AML-193 (cell line): ENCODE results near the gene RASGEF1C.
A peak's percentile ranks its signal among the peaks of the same experiment; 100 is the strongest.

Source experiments
- DNase-seq, 2 experiments: peaks; one replicate each; lab custom pipeline; 2025; lab: John Stamatoyannopoulos, UW

RASGEF1C gene

DNA sequence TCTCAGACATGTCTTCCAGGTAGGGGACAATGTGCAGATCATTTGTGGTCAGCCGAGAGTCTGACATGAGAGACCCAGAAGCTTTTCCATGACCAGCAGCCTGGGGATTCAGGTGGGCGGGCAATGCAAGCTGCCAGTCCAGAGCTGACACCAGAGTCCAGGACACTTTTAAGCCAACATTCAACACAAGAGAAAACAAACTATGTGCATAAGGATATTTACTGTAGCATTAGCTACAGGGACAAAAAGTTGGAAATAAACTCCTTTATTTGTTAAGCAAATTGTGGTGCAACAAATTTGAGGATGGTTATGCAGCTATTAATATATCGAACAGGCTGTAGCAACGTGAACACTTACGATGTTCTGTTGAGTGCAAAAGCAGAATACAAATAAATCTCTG lies 127.5 kb downstream of the RASGEF1C start:
- DNase-seq, result no peak

GRCh38 chr5:180080486-180081280 lies 128.3 kb downstream of the RASGEF1C start:
- DNase-seq, result no peak

- no peak for DNase-seq
Measured at GRCh38 chr5:180079702-180080466, 129.1 kb downstream of the RASGEF1C start.

GRCh38 chr5:180078348-180078747 lies 130.7 kb downstream of the RASGEF1C start:
- no peak for DNase-seq

GRCh38 chr5:180077594-180078284 lies 131.3 kb downstream of the RASGEF1C start:
- DNase-seq, result no peak

DNA sequence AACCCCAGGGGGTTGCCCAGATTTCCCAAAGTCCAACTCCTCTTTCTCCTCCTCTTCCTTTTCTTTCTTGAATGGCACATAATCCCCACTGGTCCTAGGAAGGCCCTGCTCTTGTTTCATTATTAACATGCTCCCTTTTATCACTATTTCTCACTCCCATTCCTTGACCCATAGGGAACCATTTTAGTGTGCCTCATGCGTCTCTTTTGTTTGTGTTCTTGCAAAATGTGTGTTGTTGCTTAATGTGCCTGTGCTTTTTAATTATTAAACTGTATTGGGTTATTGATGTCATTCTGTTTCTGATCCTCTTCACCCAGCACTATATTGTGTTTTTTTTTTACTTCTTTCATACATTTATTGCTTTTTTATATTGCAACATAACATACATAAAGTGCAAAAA lies 133.3 kb downstream of the RASGEF1C start:
- DNase-seq, result no peak

DNA sequence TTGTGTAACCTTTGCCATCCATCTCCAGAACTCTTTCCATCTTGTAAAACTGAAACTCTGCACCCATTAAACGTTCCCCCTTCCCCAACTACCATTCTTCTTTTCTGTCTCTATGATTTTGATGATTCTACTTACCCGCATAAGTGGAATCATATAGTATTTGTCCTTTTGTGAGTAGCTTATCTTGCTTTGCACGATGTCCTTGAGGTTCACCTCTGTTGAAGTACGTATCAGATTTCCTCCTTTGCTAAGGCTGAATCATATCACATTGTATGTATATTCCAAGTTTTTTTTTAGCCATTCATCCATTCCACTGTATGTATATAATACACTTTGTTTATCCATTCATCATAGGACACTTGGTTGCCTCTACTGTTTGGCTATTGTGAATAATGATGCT lies 134.5 kb downstream of the RASGEF1C start:
- no peak for DNase-seq

GRCh38 chr5:180072556-180072955 lies 136.5 kb downstream of the RASGEF1C start:
- no peak for DNase-seq

GRCh38 chr5:180072256-180072548 lies 136.8 kb downstream of the RASGEF1C start:
- DNase-seq, result no peak

GRCh38 chr5:180071531-180072255 lies 137.3 kb downstream of the RASGEF1C start, which contains the start of gene RNF130:
TSS of gene RNF130 (minus strand) at chr5:180071759. CDS start at chr5:180071702, 57 bp downstream.
- peak; percentile 73 to 76 for DNase-seq

- DNase-seq, result peak; percentile 62 to 66
Measured at GRCh38 chr5:180070756-180071530, 138.1 kb downstream of the RASGEF1C start.

DNA sequence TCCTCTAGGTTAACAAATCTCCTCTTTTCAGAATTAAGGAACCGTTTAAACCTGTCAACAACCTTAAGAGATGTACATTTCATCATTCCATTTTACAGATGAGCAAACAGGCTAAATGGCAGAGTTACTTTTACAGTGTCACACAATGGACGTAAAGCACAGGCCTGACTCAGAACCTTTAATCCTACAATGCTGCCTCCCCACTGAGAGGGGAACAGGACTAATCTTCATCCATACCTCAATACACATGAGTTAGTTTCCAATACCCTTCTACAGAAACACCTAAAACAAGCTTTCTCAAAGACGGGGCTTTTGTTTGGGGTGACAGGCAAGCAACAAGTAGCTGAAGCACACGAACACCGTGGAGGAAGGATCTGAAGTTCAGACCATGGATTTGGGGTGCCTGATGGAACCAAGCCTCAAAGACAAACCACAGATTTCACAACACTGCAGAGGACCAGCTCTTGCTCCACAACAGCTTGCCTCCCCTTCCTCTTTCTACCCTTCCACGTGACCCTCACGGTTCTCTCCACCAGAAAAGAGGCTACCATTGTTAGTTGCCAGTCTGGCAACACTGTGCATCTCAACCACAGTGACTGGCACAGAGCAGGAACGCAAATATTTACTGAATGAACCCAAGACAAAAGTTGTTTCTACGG lies 139.3 kb downstream of the RASGEF1C start:
- DNase-seq, result peak; percentile 98

DNA sequence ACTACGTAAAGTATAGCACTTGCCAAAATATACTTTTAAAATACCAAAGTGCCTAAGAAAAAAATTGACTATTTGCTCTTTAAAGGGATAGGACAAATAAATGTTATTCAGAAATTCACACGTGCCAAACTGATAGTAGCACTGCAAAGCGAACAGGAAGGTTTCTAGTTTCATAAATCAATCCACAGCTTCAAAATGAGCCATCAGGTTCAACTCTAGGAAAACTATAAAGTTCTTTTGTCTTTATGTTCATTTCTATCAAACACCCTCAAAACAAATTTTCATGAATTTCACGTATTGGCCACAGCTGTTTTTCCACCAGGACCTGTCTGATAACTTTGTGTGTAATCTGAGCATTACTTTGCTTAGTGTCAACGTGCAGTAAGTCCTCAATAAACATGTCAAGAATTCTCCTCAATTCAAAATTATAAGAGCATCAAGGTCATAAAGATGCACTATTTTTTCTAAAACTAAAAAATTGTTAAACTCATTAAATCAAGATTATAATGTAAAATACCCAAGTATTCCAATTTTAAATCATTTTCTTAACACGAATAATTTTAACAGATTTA lies 140.4 kb downstream of the RASGEF1C start:
- DNase-seq, result no peak

GRCh38 chr5:180067986-180068385 lies 141.0 kb downstream of the RASGEF1C start:
- no peak for DNase-seq

DNA sequence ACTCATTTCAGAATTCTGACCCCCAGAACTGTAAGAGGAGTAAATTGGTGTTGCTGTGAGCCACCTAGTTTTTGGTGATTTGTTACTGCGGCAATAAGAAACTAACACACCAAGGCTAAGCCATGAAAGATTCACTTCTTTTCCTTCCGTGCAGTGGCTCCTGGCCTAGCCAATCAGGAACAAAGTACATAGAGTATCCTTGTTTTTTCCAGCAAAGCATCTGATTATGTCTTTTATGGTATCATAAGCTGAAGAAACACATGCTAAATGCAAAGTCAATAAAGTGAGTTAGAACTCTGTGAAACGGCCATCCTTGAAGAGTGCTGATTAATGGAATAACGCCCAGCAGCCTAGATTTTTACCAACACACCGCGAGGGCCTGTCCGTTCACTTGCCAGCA lies 148.8 kb downstream of the RASGEF1C start:
- no peak for DNase-seq

- no peak for DNase-seq
Measured at GRCh38 chr5:180059326-180059725, 149.7 kb downstream of the RASGEF1C start.

GRCh38 chr5:180056153-180056552 lies 152.9 kb downstream of the RASGEF1C start:
- DNase-seq, result no peak

GRCh38 chr5:180054226-180054625 lies 154.8 kb downstream of the RASGEF1C start:
- DNase-seq, result no peak

DNA sequence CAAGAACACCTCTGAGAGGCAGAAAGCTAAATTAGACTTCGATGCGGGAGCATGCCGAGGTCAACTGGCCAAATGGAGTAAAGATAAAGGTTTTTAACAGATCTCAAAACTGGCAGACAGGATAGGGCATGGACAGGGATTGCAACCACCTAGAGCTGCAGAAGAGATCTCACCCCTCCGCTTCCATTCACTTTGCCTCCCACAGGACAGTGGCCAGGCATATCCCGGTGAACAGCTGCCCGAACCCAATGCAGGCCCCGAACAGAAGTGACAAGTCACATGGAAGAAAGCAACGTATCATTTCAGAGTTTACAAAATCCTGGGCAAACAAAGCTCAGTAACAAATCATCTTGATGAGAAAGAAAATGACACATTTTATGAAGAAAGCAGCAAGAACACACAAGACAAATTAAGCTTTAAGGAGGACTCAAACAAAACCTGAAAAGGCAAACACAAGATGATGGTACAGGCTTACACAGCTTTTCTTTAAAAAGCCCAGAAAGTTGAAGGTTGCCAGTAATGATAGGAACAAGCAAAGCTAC lies 155.9 kb downstream of the RASGEF1C start:
- no peak for DNase-seq

- DNase-seq, result no peak
Measured at GRCh38 chr5:180052211-180052818, 156.7 kb downstream of the RASGEF1C start.
